IMR-90 (cell line): ENCODE measurements around the gene FLCN. TPM values are rescaled to one million over a fixed set of nuclear protein-coding genes. Genes with fewer than 3 reads are reported as not detected.

Source experiments
- ATAC-seq: fragments of 200-7000 bp; cut with Tn5 transposase; 2 replicates; pipeline ENCODE4 v1.9.1; 2020; ENCODE audit warnings: low read depth, mild to moderate bottlenecking, moderate library complexity
- BruUV-seq: library from RNA; stranded (reverse); fragments of 400-500 nt; replicated peaks from 2 replicates; lab custom pipeline; 2021; lab: Mats Ljungman, UMichigan
- CTCF ChIA-PET: fragments of 300-600 bp; formaldehyde crosslinking; extraction: SDS; loops from one replicate; lab custom pipeline; 2021; ENCODE audit warnings: antibody characterized with exemption; lab: Yijun Ruan, JAX
- POLR2A ChIA-PET: fragments of 300-600 bp; sonication (Branson Sonifier 250); formaldehyde crosslinking; loops from one replicate; lab custom pipeline; 2022; ENCODE audit warnings: antibody characterized with exemption; ENCODE audit not compliant: unreplicated experiment; lab: Charles Lee
- DNase-seq: peaks from one replicate; pipeline ENCODE4 v3.0.0; 2013
- H2AFZ ChIP-seq: replicated peaks from 2 replicates; pipeline ENCODE3; 2013; ENCODE audit warnings: low read length, mild to moderate bottlenecking; ENCODE audit not compliant: poor library complexity
- H2AK5ac ChIP-seq: 2 replicates; pipeline ENCODE4 v1.6.1; 2013; ENCODE audit warnings: low read depth, low read length, inconsistent platforms
- H2AK9ac ChIP-seq: replicated peaks from 2 replicates; pipeline ENCODE3; 2013; ENCODE audit warnings: mild to moderate bottlenecking, low read depth, low read length, moderate library complexity; ENCODE audit not compliant: poor library complexity
- H2BK120ac ChIP-seq: 2 replicates; pipeline ENCODE4 v1.6.1; 2013; ENCODE audit warnings: low read depth, low read length, inconsistent platforms
- H2BK15ac ChIP-seq: 3 replicates; pipeline ENCODE4 v1.6.1; 2013; ENCODE audit warnings: low read depth, low read length, inconsistent platforms
- H2BK20ac ChIP-seq: 2 replicates; pipeline ENCODE4 v1.6.1; 2013; ENCODE audit warnings: low read depth, mild to moderate bottlenecking, inconsistent platforms, low read length, moderate library complexity
- H2BK5ac ChIP-seq: 2 replicates; pipeline ENCODE4 v1.6.1; 2013; ENCODE audit warnings: mild to moderate bottlenecking, low read depth, low read length, inconsistent platforms; ENCODE audit not compliant: poor library complexity, severe bottlenecking
- H3K14ac ChIP-seq: replicated peaks from 2 replicates; pipeline ENCODE4 v1.6.1; 2013; ENCODE audit warnings: low read depth, low read length, inconsistent platforms
- H3K18ac ChIP-seq: 2 replicates; pipeline ENCODE4 v1.6.1; 2013; ENCODE audit warnings: low read depth, low read length, control low read depth
- H3K23ac ChIP-seq: 2 replicates; pipeline ENCODE4 v1.6.1; 2013; ENCODE audit warnings: low read depth, low read length, inconsistent platforms
- H3K27ac ChIP-seq: 2 replicates; pipeline ENCODE4 v1.5.1; 2013; ENCODE audit warnings: mild to moderate bottlenecking, control low read depth, low read length; ENCODE audit not compliant: insufficient read depth
- H3K27me3 ChIP-seq: 2 replicates; pipeline ENCODE4 v1.6.1; 2013; ENCODE audit warnings: low read length; ENCODE audit not compliant: control insufficient read depth, insufficient read depth
- H3K36me3 ChIP-seq: 2 replicates; pipeline ENCODE4 v1.6.1; 2013; ENCODE audit warnings: low read length, mixed read lengths; ENCODE audit not compliant: control insufficient read depth, insufficient read depth
- H3K4ac ChIP-seq: 2 replicates; pipeline ENCODE4 v1.6.1; 2013; ENCODE audit warnings: low read depth, low read length, inconsistent platforms
- H3K4me1 ChIP-seq: 2 replicates; pipeline ENCODE4 v1.6.1; 2013; ENCODE audit warnings: low read length, mixed read lengths; ENCODE audit not compliant: control insufficient read depth, insufficient read depth
- H3K4me2 ChIP-seq: 2 replicates; pipeline ENCODE4 v1.6.1; 2013; ENCODE audit warnings: low read depth, mild to moderate bottlenecking, control low read depth, low read length, moderate library complexity
- H3K4me3 ChIP-seq: 2 replicates; pipeline ENCODE4 v1.5.1; 2013; ENCODE audit warnings: low read depth, mild to moderate bottlenecking, control low read depth, low read length, moderate library complexity; ENCODE audit not compliant: insufficient read depth
- H3K56ac ChIP-seq: 2 replicates; pipeline ENCODE4 v1.6.1; 2013; ENCODE audit warnings: low read length, inconsistent platforms; ENCODE audit not compliant: insufficient read depth; ENCODE audit errors: extremely low read depth
- H3K79me1 ChIP-seq, 2 experiments: 2 replicates each; pipeline ENCODE4 v1.6.1; 2013; ENCODE audit warnings: low read length in 2 of 2, inconsistent platforms in 1 of 2, low read depth in 1 of 2
- H3K9ac ChIP-seq: 2 replicates; pipeline ENCODE4 v1.6.1; 2013; ENCODE audit warnings: low read depth, low read length, control low read depth
- H3K9me1 ChIP-seq: 2 replicates; pipeline ENCODE4 v1.6.1; 2013; ENCODE audit warnings: low read length, inconsistent platforms; ENCODE audit not compliant: insufficient read depth
- H3K9me3 ChIP-seq: 2 replicates; pipeline ENCODE4 v1.6.1; 2013; ENCODE audit warnings: low read length; ENCODE audit not compliant: control insufficient read depth, insufficient read depth
- H4K20me1 ChIP-seq: 2 replicates; pipeline ENCODE4 v1.6.1; 2013; ENCODE audit warnings: low read length, inconsistent platforms; ENCODE audit not compliant: insufficient read depth
- H4K5ac ChIP-seq: 2 replicates; pipeline ENCODE4 v1.6.1; 2013; ENCODE audit warnings: mild to moderate bottlenecking, low read depth, low read length, control low read depth
- H4K8ac ChIP-seq, 2 experiments: 2 replicates each; pipeline ENCODE4 v1.6.1; 2013; ENCODE audit warnings: low read depth in 2 of 2, low read length in 2 of 2, control low read depth in 1 of 2, inconsistent platforms in 1 of 2
- H4K91ac ChIP-seq: 2 replicates; pipeline ENCODE4 v1.6.1; 2013; ENCODE audit warnings: low read depth, low read length, inconsistent platforms; ENCODE audit not compliant: insufficient read depth
- FOS ChIP-seq: fragments of 150-350 bp; IDR thresholded peaks from 2 replicates; pipeline ENCODE4 v1.6.1; 2016; ENCODE audit warnings: low read depth, low read length
- WGBS, 2 experiments: methylation state at CpG; one replicate each; pipeline versions ENCODE4 v1.1.5 to v1.1.7; 2013; ENCODE audit warnings: missing lambda C conversion rate in 2 of 2; ENCODE audit not compliant: insufficient read length in 1 of 2; ENCODE audit errors: extremely low coverage in 2 of 2; 5-methylcytosine and 5-hydroxymethylcytosine counted together
- dilution Hi-C: fragments of 300-500 bp; cut with HindIII; formaldehyde crosslinking; loops from one replicate; pipeline ENCODE4 v1.14.3; 2018; ENCODE audit warnings: low sequenced_read_pairs; ENCODE audit not compliant: unreplicated experiment
- in situ Hi-C: fragments of 300-500 bp; cut with MboI; formaldehyde crosslinking; loops from 3 replicates; pipeline ENCODE4 v1.14.3; 2019; ENCODE audit warnings: low sequenced_read_pairs, inconsistent platforms, mixed read lengths
- intact Hi-C: fragments of 100-400 bp; cut with micrococcal nuclease; formaldehyde crosslinking; loops from 2 replicates; pipeline ENCODE4 v1.10.0; 2022
- polyA plus RNA-seq, 3 experiments: library from polyadenylated mRNA; depleted of rRNA; stranded (reverse); fragments of >200 nt; gene quantifications; 2 replicates each; pipeline ENCODE4 v1.2.3, GENCODE V29; 2012; ENCODE audit warnings: low replicate concordance in 1 of 3
- total RNA-seq: library from RNA; depleted of rRNA; stranded (reverse); fragments of >200 nt; gene quantifications from 2 replicates; pipeline ENCODE4 v1.2.3, GENCODE V29; 2012

FLCN gene
- total and polyA plus RNA-seq, 2 of the 4 experiments (the other 2 are of a cell fraction) = 16.8 to 24.8 TPM

DNA sequence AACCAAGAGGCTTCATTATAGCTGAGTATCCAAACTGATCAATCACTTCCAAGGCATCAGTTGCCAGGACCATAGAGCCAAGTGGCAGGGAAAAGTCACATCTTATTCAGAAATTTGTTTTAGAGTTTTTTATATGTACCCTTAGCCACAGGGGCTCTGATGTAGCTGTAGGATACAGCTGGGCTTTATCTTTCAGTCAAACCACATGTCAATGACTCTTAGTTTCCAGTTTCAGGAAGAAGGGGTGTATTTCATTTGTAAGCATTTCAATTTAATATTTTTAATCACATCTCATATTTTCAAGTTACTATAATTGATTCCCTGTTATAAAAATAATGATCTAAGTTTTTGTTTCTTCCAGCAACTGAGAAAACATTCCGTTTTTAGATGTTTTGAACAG lies 2.9 kb upstream of the FLCN start:
- H3K23ac ChIP-seq = no peak overlapping the region
- H2BK120ac ChIP-seq = no peak overlapping the region
- H3K36me3 ChIP-seq = no peaks in the 10 kb centered on the region
- H3K27me3 ChIP-seq = no peaks in the 10 kb centered on the region
- H3K79me1 ChIP-seq = peaks cover 10 to 27% of the 10 kb centered on the region in 2 experiments
- H2AK5ac ChIP-seq = no peak overlapping the region
- BruUV-seq = no TSS peak
- no peak overlapping the region for H3K4me2 ChIP-seq
- peaks cover 15% of the 10 kb centered on the region for H3K9me1 ChIP-seq
- H3K14ac ChIP-seq = no peak overlapping the region
- no peak overlapping the region for H3K4ac ChIP-seq
- no peaks in the 10 kb centered on the region for H3K9me3 ChIP-seq
- POLR2A ChIA-PET = no interaction called here
- ATAC-seq = no peak
- H4K5ac ChIP-seq = no peak overlapping the region
- TF ChIP-seq FOS = no peak
- H2BK20ac ChIP-seq = no peak overlapping the region
- WGBS, 2 experiments = no CpG with 5 or more reads among the region's 1 CpG
- H4K8ac ChIP-seq = no peak overlapping the region
- H3K27ac ChIP-seq = no peak overlapping the region
- no peak overlapping the region for H2AFZ ChIP-seq
- no peak overlapping the region for H2AK9ac ChIP-seq
- dilution Hi-C loops (no loop called here), intact Hi-C loops (no loop called here), in situ Hi-C loops (no loop called here)
- peaks cover 4% of the 10 kb centered on the region for H3K4me1 ChIP-seq
- H2BK15ac ChIP-seq = no peak overlapping the region
- H3K9ac ChIP-seq = no peak overlapping the region
- no peak overlapping the region for H4K91ac ChIP-seq
- CTCF ChIA-PET = no interaction called here
- no peak overlapping the region for H2BK5ac ChIP-seq
- H3K4me3 ChIP-seq = no peak overlapping the region
- DNase-seq = no peak
- H3K56ac ChIP-seq = no peak overlapping the region
- no peak overlapping the region for H3K18ac ChIP-seq
- peaks cover 18% of the 10 kb centered on the region for H4K20me1 ChIP-seq
